ENCODE data around the gene PXDC1. TPM values are rescaled to one million over a fixed set of nuclear protein-coding genes. Genes with fewer than 3 reads are reported as not detected.

PXDC1 gene
- total and polyA plus RNA-seq, 2 donors (not counting 3 experiments of a cell fraction or from before 2014, with no cell fraction given), result 60.9 to 121 TPM

DNA sequence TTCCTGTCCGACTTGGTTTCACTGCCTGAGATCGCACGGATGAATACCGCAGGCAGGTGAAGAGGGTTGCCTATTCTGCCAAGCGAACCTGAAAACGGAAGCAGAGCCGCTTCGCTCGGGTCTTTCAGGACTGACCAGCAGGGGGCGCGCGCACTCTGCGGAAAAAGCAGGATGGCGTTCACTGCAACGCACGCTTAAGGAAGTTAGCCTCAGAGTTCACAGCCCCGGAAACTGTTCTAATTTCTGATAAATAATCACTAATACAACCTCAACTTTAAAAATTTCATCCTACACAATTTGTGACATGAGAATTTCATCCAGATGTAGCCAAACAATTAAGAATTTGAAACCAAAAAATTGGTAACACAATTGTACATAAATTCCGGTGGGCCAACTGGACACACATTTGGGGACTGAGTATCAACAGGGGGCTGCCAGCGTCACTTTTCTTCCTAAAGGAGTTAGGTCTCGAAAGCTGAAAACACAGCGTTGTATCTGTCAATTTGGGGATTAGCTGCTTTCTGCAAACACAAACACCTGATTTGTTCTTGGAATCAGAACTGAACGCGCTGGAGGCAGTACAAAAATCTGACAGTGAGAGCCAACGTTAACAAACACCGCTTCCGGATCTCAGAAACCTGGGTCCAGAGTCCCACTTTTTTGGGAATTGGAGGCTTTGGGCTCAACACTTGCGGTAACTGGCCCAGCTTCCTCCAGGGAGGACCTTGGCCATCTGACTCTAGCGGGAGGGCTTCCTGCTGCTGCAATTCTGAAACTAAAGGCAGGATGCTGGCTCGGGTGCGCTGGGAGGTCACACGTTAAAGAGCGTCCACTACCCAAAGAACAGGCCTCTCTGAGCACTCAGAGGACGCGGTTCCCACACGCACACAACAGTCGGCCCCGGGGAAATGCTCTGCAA lies 8.8 kb downstream of the PXDC1 start:
- Histone ChIP-seq H3K9me3 (replicated peaks; ENCODE audit: control insufficient read depth, insufficient read depth, low read length) (no peaks in the 10 kb centered on the region), H4K20me1 (replicated peaks; ENCODE audit: control insufficient read depth, extremely low read depth, insufficient read depth, low read length) (peaks cover 8% of the 10 kb centered on the region), H3K27ac (ENCODE audit: insufficient read depth, low read depth, low read length) (peak overlapping the region; percentile 74), H3K4me3 (replicated peaks in 1 of 3; ENCODE audit: insufficient read depth in 1 of 3, low read depth in 1 of 3, low read length in 3 of 3) (peak overlapping the region in 1 of 3 experiments; percentile 25), H3K79me2 (ENCODE audit: control insufficient read depth, insufficient read depth, low read length) (peaks cover 100% of the 10 kb centered on the region), H3K4me2 (ENCODE audit: insufficient read depth, low read length) (peak overlapping the region; percentile 68), H2AFZ (ENCODE audit: low read depth, low read length) (no peak overlapping the region), H3K4me1 (ENCODE audit: control insufficient read depth, extremely low read depth, insufficient read depth, low read length) (peaks cover 77% of the 10 kb centered on the region), H3K36me3 (ENCODE audit: control insufficient read depth in 2 of 2, extremely low read depth in 1 of 2, insufficient read depth in 2 of 2, low read length in 2 of 2) (peaks cover 10 to 36% of the 10 kb centered on the region in 2 experiments), H3K9ac (replicated peaks; ENCODE audit: extremely low read depth, insufficient read depth, low read length) (peak overlapping the region; percentile 46), H3K27me3 (ENCODE audit: control insufficient read depth in 2 of 2, insufficient read depth in 2 of 2, low read length in 2 of 2) (no peaks in the 10 kb centered on the region), H3K9me1 (replicated peaks; ENCODE audit: control insufficient read depth, extremely low read depth, insufficient read depth, low read length) (no peaks in the 10 kb centered on the region)
- ChIA-PET POLR2A (interaction anchor here (0.8 to 1.3 kb wide), 2 partner anchors 53 to 235 kb away, joined by 4 read pairs; no protein-coding TSS in a partner anchor), CTCF (interaction anchor here (0.7 to 5.8 kb wide), 20 partner anchors 10 to 463 kb away, joined by 3 to 72 read pairs (median 6); partner anchors contain the start of gene FAM50B)
- peak; percentile 90 for FAIRE-seq
- peak; percentile 88 for DNase-seq (ENCODE audit: low read depth, low spot score)
- BruUV-seq (replicated peaks), result no TSS peak
- peak; percentile 2 for TF ChIP-seq POLR2AphosphoS5 (IDR thresholded peaks at IDR 0.05; ENCODE audit: insufficient read depth, low read depth, low read length)
- no peak for TF ChIP-seq FOS (IDR thresholded peaks at IDR 0.05; ENCODE audit: borderline replicate concordance, insufficient read depth, low read length)
- TF ChIP-seq GATA2 (IDR thresholded peaks at IDR 0.05; ENCODE audit: insufficient read depth, insufficient read length, low read depth, low read length), result peak; percentile 33
- TF ChIP-seq EZH2 (IDR thresholded peaks at IDR 0.05; ENCODE audit: borderline replicate concordance, low read depth, low read length, severe bottlenecking), result no peak
- no peak for TF ChIP-seq MYC (IDR thresholded peaks at IDR 0.05; ENCODE audit: low read depth, low read length)
- TF ChIP-seq POLR2A (IDR thresholded peaks at IDR 0.05; ENCODE audit: low read depth, low read length), result no peak
- TF ChIP-seq, protein P1, sequence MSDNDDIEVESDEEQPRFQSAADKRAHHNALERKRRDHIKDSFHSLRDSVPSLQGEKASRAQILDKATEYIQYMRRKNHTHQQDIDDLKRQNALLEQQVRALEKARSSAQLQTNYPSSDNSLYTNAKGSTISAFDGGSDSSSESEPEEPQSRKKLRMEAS (IDR thresholded peaks at IDR 0.05; ENCODE audit: insufficient read depth, insufficient read length), result no peak
- TF ChIP-seq, protein P2, sequence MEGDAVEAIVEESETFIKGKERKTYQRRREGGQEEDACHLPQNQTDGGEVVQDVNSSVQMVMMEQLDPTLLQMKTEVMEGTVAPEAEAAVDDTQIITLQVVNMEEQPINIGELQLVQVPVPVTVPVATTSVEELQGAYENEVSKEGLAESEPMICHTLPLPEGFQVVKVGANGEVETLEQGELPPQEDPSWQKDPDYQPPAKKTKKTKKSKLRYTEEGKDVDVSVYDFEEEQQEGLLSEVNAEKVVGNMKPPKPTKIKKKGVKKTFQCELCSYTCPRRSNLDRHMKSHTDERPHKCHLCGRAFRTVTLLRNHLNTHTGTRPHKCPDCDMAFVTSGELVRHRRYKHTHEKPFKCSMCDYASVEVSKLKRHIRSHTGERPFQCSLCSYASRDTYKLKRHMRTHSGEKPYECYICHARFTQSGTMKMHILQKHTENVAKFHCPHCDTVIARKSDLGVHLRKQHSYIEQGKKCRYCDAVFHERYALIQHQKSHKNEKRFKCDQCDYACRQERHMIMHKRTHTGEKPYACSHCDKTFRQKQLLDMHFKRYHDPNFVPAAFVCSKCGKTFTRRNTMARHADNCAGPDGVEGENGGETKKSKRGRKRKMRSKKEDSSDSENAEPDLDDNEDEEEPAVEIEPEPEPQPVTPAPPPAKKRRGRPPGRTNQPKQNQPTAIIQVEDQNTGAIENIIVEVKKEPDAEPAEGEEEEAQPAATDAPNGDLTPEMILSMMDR (IDR thresholded peaks at IDR 0.05; ENCODE audit: extremely low read depth in 1 of 2, insufficient read depth in 1 of 2, low read depth in 1 of 2, low read length in 2 of 2), result peak; percentile 88 to 93
- TF ChIP-seq JUN (IDR thresholded peaks at IDR 0.05; ENCODE audit: borderline replicate concordance, insufficient read depth, insufficient read length, low read depth), result no peak
- dilution Hi-C loops (cut with MboI; ENCODE audit: extremely low pct_ligation_motif_present, low sequenced_read_pairs) (no loop called here), intact Hi-C loops (cut with micrococcal nuclease) (loop anchor here (1.0 to 10.0 kb wide), 7 partner anchors 107 to 392 kb away; partner anchors contain the start of genes ECI2 and FAM50B)

Measured in endothelial cell of umbilical vein (primary cell).